Measurements from ENCODE around the gene WDR47. TPM values are rescaled to one million over a fixed set of nuclear protein-coding genes. Genes with fewer than 3 reads are reported as not detected.

WDR47 gene
- total RNA-seq, 4 donors from 2014 or later: 45.8 to 89.2 (median 52.9) TPM

DNA sequence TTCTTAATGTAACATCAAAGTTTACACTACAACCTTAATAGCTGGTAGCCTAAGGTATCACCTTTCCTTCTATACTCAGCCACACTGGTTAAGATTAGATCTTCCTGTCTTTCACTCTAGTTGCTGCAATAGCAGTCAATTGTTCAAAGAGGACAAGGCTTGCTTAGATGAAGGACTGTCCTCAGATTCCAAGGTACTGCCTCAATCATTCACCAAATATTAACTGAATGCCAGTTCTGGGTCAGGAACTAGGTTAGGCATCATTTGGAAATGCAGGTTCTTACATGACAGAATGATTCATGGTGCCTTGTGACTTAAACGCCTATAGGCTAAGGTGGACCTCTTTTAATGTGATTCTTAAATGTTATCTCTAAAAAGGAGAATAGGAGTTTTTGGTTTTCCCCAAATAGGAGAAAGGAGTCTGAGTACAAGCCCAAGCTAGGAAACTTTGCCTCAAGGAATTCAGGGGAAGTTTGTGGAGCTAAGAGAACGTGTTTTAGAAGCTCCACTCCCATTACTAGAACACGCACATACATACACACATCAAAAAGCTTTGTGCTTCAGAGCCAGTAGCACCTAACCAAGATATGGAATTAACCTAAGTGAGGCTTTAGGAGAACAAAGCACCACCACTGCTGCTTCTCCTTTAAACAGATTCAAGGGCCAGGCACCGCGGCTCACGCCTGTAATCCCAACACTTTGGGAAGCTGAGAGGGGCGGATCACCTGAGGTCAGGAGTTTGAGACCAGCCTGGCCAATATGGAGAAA is 8.5 kb upstream of the WDR47 start:
- Histone ChIP-seq H3K4me3 (no peak overlapping the region), H3K4me1 (peaks cover 23% of the 10 kb centered on the region)

DNA sequence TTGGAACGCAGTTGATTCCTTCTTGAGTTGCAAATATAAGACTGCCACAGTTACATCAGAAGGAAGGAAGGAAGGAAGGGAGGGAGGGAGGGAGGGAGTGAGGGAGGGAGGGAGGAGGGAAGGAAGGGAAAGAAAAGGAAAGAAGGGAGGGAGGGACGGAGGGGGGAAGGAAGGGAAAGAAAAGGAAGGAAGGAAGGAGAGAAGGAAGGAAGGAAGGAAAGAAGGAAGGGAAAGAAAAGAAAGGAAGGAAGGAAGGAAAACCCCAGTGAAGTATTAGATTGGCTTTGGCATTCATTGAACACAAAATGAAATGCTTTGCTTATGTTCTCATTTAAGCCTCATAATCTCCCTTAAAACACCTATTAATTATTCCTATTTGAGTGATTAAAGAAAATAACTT is 6.4 kb upstream of the WDR47 start:
- WGBS: 18% methylated on average over 2 of the region's 2 CpGs

More for the DNA sequence above, 8.5 kb upstream of the WDR47 start:
- no peaks in the 10 kb centered on the region for H3K36me3 ChIP-seq
- TF ChIP-seq POLR2AphosphoS5 (IDR thresholded peaks at IDR 0.05) (no peak), POLR2A (IDR thresholded peaks at IDR 0.05) (no peak), EP300 (IDR thresholded peaks at IDR 0.05) (no peak)
- TF ChIP-seq, protein P1, sequence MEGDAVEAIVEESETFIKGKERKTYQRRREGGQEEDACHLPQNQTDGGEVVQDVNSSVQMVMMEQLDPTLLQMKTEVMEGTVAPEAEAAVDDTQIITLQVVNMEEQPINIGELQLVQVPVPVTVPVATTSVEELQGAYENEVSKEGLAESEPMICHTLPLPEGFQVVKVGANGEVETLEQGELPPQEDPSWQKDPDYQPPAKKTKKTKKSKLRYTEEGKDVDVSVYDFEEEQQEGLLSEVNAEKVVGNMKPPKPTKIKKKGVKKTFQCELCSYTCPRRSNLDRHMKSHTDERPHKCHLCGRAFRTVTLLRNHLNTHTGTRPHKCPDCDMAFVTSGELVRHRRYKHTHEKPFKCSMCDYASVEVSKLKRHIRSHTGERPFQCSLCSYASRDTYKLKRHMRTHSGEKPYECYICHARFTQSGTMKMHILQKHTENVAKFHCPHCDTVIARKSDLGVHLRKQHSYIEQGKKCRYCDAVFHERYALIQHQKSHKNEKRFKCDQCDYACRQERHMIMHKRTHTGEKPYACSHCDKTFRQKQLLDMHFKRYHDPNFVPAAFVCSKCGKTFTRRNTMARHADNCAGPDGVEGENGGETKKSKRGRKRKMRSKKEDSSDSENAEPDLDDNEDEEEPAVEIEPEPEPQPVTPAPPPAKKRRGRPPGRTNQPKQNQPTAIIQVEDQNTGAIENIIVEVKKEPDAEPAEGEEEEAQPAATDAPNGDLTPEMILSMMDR (IDR thresholded peaks at IDR 0.05): no peak
- WGBS: 56% methylated on average over 7 of the region's 7 CpGs
- no peak for DNase-seq (ENCODE audit: low spot score in 2 of 2)
- H3K9me3 ChIP-seq: no peaks in the 10 kb centered on the region
- H3K27me3 ChIP-seq: no peaks in the 10 kb centered on the region
- H3K27ac ChIP-seq: peak overlapping the region; percentile 83

DNA sequence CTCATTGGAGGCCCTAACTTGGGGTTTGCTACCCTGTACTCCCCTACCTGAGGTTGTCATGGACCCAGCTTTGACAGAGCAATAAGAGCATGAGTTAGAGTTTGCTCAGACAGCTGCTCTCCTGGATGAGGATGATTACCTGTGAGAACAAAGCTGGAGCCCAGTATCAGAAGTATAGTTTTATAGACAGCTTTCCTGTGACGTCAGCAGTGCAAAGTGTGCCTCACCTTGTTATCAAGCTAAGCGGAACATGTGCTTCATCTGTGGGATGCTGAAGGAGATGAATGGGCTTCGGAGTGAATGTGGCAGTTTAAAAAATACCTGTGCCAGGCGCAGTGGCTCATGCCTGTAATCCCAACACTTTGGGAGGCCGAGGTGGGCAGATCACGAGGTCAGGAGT is 5.4 kb upstream of the WDR47 start:
- TF ChIP-seq POLR2A (IDR thresholded peaks at IDR 0.05) (no peak), POLR2AphosphoS5 (IDR thresholded peaks at IDR 0.05) (no peak), EP300 (IDR thresholded peaks at IDR 0.05) (no peak)
- TF ChIP-seq, protein P1 (IDR thresholded peaks at IDR 0.05): no peak
- H3K4me1 ChIP-seq: peaks cover 29% of the 10 kb centered on the region
- H3K9me3 ChIP-seq: no peaks in the 10 kb centered on the region
- H3K36me3 ChIP-seq: no peaks in the 10 kb centered on the region
- peak overlapping the region; percentile 59 for H3K27ac ChIP-seq
- no peak overlapping the region for H3K4me3 ChIP-seq
- no peaks in the 10 kb centered on the region for H3K27me3 ChIP-seq
- WGBS: 92% methylated on average over 6 of the region's 6 CpGs
- DNase-seq (ENCODE audit: low spot score in 2 of 2): no peak

More for the DNA sequence above, 6.4 kb upstream of the WDR47 start:
- no peak for DNase-seq (ENCODE audit: low spot score in 2 of 2)
- no peaks in the 10 kb centered on the region for H3K36me3 ChIP-seq
- H3K27ac ChIP-seq: no peak overlapping the region
- H3K27me3 ChIP-seq: no peaks in the 10 kb centered on the region
- TF ChIP-seq EP300 (IDR thresholded peaks at IDR 0.05): no peak
- TF ChIP-seq POLR2AphosphoS5 (IDR thresholded peaks at IDR 0.05): no peak
- TF ChIP-seq POLR2A (IDR thresholded peaks at IDR 0.05): no peak
- TF ChIP-seq, protein P1 (IDR thresholded peaks at IDR 0.05): no peak
- no peaks in the 10 kb centered on the region for H3K9me3 ChIP-seq
- H3K4me3 ChIP-seq: no peak overlapping the region
- H3K4me1 ChIP-seq: peaks cover 23% of the 10 kb centered on the region

DNA sequence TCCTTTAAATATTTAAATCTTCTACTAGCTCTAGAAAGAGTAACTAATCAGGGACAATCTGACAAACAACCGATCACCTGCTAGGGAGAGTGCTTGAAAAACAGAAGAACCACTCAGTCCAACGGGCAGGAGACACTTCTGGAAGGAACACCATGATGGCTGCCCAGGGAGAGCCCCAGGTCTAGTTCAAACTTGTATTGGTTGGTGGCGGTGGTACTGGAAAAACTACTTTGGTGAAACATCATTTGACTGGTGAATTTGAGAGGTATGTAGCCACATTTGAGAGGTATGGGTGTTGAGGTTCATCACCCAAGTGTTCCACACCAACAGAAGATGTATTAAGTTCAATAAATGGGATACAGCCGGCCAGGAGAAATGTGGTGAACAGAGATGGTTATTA is 4.8 kb upstream of the WDR47 start:
- Histone ChIP-seq H3K4me1 (peaks cover 30% of the 10 kb centered on the region), H3K27ac (peak overlapping the region; percentile 59), H3K4me3 (no peak overlapping the region), H3K27me3 (no peaks in the 10 kb centered on the region), H3K9me3 (no peaks in the 10 kb centered on the region), H3K36me3 (no peaks in the 10 kb centered on the region)
- no peak for DNase-seq (ENCODE audit: low spot score in 2 of 2)
- TF ChIP-seq POLR2AphosphoS5 (IDR thresholded peaks at IDR 0.05): peak in 1 of 3 donors; percentile 22
- no peak for TF ChIP-seq EP300 (IDR thresholded peaks at IDR 0.05)
- TF ChIP-seq, protein P1 (IDR thresholded peaks at IDR 0.05): no peak
- no peak for TF ChIP-seq POLR2A (IDR thresholded peaks at IDR 0.05)
- WGBS: 58% methylated on average over 4 of the region's 4 CpGs

DNA sequence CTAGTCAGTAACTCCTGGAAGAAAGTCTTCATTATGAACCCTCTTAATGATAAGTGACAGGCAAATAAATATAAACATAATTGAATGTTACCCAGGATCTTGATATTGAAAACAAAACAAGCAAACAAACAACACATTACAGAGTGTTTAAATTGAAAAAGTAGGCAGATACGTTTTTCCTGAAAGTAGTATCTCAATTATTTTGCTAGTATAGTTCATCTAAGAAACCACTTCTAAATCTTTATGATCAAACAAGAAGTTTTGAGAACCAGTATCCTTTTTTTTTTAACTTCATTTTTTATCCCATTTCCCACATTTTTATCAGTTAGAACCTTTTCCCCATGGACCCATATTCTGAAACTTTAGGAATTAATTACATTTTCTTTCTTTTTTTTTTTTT is 3.7 kb upstream of the WDR47 start:
- TF ChIP-seq POLR2AphosphoS5 (IDR thresholded peaks at IDR 0.05) (no peak), POLR2A (IDR thresholded peaks at IDR 0.05) (no peak), EP300 (IDR thresholded peaks at IDR 0.05) (no peak)
- TF ChIP-seq, protein P1 (IDR thresholded peaks at IDR 0.05): no peak
- no peaks in the 10 kb centered on the region for H3K9me3 ChIP-seq
- no peak overlapping the region for H3K27ac ChIP-seq
- DNase-seq (ENCODE audit: low spot score in 2 of 2): no peak
- no peaks in the 10 kb centered on the region for H3K27me3 ChIP-seq
- peaks cover 30% of the 10 kb centered on the region for H3K4me1 ChIP-seq
- H3K4me3 ChIP-seq: no peak overlapping the region
- no peaks in the 10 kb centered on the region for H3K36me3 ChIP-seq
- 81% methylated on average over 1 of the region's 1 CpG for WGBS

Data from suprapubic skin (tissue), 4 donors.